Measurements from ENCODE around the gene OR6K3.
"Not testable (repeated sequence)": the region's sequence is repeated elsewhere in the genome, so short reads cannot be mapped to it uniquely, and the experiment has no call there.

Gene OR6K3, protein sequence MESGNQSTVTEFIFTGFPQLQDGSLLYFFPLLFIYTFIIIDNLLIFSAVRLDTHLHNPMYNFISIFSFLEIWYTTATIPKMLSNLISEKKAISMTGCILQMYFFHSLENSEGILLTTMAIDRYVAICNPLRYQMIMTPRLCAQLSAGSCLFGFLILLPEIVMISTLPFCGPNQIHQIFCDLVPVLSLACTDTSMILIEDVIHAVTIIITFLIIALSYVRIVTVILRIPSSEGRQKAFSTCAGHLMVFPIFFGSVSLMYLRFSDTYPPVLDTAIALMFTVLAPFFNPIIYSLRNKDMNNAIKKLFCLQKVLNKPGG

DNA sequence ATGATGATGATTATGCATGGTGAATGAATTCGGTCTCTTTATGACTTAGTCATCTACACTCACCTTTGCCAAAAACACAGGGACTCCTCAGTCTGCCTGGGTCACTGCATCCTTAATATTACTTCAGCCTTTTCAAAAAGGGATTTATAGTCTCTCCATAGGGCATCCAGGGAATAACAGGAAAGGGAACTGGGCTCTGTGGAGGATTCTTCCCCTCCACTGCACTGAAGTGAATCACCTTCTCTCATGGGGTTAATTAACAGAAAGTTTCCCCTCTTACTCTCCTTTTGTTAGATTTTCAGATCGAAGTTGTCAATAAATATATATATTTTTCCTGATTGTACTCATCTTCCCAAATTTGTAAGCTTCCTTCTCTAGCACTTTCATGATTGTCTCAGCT lies at the start of gene OR6K3:
OR6K3 (minus strand) TSS at position 101 of the 400 bp plus-strand sequence. CDS start 2,605 bp downstream, outside the sequence.
- no peak for DNase-seq

DNA sequence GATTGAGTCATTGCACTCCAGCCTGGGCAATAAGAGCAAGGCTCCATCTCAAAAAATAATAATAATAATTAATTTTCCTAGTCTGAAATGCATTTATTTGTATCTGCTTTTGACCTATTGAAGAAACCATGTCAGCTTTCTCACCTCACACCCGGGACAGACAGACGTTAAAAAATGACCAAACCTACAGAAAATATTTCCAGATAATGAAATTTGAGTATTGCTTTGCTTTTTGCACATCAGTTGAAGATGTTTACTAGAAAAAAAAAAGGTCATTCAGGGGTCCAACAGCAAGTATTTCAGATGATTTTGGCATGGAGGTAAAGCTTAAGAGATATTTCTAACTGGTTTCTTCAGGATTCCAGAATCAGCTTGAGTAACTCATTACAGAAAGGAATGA lies 33.9 kb upstream of the OR6K3 start, which contains the start of gene OR6K6:
OR6K6 (plus strand) TSS at position 301 of the 400 bp plus-strand sequence. CDS start 168 bp downstream, outside the sequence.
- DNase-seq: no peak

DNA sequence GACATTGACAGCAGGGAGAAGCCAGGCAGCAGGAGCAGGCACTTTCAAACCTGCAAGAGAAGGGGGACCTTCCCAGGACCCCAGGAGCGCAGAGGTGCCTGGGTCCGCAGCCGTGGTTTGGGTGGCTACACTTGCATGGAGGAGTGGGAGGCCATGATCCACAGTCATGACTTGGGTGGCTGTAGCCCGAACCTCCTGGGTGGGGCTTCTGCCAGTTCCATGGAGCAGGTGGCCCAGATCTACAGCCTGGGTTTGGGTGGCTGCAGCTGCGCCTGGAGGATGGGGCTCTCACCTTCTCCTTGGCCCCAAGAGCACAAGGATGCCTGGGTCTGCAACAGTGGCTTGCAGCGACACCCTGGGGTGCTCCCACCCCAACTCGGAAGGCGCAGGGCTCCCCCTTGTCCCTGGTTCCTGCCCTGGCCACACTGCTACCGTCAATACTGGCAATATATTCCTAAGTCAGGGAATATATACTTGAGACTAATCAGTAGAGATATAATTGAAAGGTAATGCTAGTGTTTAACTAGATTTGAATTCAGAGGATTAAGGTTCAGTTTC lies 31.7 kb upstream of the OR6K3 start:
- DNase-seq: no peak

DNA sequence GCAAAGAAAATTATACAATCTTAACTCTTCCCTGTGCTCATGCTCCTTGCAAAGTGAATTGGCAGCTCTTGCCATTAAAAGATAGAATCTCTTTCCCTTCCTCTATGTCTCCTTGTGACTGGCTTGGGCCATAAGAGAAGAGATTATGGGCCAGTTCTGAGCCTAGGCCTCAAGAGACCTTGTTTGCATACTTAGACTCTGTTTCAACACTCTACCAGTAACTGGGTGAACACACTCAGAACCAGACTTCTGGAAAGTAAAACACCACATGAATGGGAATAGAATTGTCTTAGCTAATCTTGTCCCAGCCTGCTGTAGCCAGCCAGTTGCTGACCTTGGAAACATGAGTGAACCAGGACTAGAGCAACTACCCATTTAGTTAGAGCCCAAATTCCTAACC lies 15.3 kb upstream of the OR6K3 start:
- DNase-seq: no peak

DNA sequence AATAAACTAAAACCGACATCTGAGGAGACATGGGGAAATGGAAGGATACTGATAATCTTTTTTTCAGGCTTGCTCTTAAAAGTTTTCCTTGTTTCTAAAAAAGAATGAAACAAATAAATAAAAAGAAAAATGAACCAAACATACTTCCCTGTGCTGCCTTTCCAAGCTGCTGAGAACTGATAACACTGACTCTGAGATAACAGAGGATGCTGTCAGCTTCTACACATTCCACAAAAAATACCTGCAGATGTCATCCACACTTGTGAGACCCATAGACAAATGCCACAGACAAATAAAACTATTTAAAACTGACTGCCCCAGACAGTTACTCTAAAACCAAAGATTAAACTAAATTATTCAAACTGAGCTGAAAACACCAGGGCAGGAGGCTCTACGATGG lies 12.0 kb upstream of the OR6K3 start:
- DNase-seq: no peak

DNA sequence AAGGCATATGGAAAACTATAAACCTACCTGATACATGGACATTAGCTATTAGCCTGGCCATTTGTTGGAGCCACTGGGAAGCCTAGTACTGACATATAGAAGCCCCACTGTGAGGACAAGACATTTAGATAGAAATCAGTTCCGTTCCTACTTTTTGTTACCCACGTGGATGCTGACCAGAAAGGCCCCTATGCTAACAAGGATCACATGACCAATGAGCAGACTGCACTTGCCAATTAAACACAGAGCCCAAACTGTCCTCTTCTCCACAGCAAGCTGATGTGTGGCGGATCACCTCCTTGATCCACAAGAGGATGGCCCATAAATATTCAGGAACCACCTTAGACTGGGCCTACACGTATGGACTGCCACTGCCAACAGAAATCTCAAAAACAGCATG lies 11.2 kb upstream of the OR6K3 start:
- no peak for DNase-seq

DNA sequence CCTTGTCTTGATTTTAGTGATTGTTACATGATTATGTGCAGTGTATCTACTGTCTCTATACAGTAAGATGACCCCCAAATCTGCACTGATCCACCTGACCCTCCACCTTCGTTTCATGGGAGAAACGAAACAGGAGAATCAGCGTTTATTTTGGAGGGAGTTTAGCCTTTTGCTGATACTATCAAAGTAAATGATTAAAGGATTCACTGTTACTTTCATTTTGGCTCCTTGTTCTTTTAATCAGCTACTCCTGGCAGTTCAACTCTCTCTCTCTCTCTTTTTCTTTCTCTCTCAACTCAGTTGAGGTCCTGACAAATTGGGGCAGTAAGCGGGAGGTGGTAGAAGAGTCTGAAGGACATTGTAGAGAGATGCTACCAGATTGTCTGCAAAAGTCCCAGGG lies 9.9 kb upstream of the OR6K3 start:
- no peak for DNase-seq

DNA sequence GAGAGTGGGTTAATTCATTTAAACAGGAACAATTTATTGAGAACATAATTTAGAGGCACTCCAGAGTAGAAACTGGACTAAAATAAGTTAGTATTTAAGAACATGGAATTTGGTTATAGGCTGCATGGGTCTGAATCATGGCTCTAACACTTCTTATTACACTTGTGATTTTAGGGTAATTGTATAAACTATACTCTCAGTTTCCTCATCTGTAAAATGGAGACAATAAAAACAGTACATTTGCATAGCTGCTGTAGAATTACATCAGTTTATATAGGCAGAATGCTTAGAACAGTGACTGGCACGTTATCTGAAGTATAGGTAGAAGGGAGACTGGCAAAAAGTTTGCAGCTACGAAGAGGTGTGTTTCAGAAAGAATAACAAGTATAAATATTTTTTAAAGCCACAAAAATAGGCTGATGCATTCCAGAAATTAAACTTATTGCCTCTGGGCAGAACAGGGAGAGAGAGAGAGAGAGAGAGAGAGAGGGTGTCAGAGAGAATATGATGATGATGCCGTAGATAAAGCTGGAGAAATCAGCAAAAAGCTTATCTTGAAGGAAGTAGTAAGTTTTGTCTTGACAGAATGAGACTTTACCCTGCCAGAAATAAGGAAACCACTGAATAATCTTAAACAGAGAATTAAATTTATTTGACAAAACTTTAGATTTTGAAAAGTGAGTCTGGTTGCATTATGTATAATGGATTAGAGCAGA lies 8.1 kb upstream of the OR6K3 start:
- no peak for DNase-seq

DNA sequence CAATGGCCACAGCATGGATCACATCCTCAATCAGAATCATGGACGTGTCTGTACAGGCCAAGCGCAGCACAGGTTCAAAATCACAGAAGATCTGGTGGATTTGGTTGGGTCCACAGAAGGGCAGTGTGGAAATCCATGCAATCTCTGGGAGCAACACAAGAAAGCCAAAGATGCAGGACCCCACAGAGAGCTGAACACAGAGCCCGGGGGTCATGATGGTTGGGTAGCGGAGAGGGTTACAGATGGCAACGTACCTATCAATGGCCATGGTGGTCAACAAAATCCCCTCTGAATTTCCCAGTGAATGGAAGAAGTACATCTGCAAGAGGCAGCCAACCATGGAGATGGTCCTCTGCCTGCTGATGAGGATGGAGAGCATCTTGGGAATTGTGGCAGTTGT lies 3.9 kb upstream of the OR6K3 start:
- no peak for DNase-seq

DNA sequence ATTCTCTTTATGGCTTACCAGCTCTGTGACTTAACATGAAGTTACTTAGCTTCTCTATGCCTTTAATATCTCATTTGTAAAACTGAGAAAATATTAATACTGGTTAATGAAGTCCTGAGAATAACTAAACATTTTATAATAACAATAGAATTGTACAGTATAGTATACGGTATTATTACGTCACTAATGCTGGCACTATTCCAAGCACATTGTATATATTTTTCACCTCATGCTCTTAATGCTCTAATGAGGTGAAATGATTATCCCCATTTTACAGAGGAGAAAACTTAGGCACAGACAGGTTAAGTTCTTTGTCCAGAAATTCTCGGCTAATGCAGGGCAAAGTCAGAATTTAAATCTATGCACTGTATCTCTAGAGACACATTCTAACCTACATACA lies 856 bp downstream of the OR6K3 start:
- DNase-seq: no peak

DNA sequence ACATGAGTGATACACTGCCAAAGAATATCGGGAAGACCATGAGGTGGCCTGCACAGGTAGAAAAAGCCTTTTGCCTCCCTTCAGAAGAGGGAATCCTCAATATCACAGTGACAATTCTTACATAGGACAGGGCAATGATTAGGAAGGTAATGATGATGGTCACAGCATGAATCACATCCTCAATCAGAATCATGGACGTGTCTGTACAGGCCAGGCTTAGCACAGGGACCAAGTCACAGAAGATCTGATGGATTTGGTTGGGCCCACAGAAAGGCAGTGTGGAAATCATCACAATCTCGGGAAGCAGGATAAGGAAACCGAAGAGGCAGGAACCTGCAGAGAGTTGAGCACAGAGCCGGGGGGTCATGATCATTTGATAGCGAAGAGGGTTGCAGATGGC lies 3.2 kb downstream of the OR6K3 start:
- DNase-seq: no peak

DNA sequence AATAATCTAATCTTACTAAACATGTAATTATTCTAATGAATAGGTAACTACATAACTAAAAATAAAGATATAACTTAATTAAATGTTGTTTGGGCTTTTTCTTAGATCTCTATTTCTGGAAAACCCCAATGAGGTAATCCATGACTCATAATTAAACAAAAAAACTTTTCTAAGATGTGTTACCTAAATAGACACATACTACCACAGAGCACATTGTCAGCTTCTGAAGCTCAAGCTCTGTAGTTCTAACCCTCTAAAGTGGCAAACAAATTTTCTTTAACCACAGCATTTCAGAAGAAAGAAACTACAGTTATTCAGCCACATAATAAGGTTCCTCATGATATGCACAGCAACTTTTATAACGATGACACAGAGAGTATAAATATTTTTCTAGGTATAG lies 4.2 kb downstream of the OR6K3 start:
- DNase-seq: no peak

DNA sequence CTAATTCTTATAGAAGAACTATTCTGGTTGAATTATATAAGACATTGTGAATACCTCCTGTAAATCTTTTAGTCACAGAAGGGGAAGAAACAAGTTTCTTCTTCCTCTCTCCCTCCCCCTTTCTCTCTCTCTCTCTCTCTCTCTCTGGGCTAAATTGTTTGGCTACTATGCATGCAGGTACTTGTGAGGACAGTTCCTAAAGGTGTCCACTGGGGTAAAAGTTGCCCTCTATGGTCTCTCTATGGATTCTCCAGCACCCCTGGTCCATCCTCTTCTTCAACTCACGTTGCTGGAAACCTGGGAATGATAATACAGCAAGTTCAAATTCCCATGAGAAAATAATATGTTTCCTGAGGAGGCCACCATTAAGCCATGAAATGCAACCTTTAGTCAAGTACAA lies 5.8 kb downstream of the OR6K3 start:
- DNase-seq: no peak

DNA sequence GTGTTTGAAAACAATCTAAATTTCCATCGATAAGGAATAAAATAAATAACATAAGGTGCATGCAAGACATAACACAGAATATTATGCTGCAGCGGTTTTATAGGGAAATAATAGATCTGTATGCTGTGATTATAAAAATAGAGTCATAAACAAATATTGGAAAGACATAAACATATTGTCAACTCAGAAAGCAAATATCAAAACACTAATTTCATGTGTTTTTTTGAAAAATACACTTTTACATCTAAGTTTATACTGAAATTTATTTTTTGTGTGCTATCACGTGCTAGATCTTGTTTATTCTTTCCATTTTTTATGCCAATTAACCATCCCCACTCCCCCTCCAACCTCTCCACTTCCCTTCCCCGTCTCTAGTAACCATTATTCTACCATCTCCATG lies 9.4 kb downstream of the OR6K3 start:
- DNase-seq: no peak

DNA sequence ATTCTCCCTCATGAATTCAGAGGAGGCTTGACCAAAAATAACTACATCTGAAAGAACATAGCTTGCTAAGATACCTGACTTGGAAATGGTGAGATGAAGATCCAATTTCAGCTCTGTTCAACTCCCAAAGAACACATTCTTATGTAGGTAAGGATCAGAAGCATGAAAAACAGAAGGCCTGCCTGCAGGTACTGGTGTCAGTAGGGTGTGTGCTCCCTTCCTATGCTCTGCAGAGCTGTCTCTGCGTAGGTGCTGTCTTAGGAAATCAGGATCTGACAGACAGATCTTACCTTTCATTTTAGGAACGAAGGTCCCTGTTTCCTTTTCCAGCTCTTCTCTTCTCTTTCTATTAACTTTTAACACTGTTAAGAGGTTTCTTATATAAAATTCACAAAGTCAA lies 14.4 kb downstream of the OR6K3 start:
- no peak for DNase-seq

DNA sequence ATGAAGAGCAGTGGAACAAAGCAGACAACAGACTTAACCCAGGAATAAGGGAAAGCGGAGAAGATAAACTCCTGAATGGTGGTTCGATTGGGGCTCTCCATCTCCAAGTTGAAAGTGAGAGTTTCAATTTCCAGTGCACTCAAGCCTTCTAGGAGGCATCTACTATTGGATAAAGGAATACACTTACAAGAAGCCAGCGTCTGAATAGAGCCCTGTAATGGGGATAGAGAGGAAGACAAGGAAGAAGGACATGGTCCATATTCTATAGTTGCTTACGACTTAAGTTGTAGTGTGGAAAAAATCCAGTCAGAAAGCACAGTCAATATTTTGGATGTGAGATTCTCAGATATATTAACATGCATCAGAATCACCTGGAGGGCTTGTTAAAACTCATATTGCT lies 20.0 kb downstream of the OR6K3 start, which contains the start of gene OR6K2:
OR6K2 (minus strand) TSS at position 101 of the 400 bp plus-strand sequence; CDS start at position 101, 0 bp downstream.
- no peak for DNase-seq

DNA sequence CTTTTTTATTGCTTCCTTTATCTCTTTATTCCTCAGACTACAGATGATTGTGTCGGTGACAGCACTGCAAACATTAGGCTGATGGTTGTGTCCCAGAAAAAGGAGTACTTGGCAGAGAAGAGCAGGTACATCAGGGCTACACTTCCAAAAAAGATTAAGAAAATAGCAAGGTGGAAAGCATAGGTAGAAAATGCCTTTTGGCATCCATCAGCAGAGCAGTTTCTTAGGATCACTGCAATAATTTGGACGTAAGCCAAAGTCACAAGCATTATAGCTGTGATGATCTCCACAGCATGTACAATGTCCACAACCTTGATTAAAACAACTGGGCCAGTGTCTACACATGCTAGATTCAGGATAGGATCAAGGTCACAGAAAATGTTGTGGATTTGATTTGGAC lies 25.9 kb downstream of the OR6K3 start:
- no peak for DNase-seq

DNA sequence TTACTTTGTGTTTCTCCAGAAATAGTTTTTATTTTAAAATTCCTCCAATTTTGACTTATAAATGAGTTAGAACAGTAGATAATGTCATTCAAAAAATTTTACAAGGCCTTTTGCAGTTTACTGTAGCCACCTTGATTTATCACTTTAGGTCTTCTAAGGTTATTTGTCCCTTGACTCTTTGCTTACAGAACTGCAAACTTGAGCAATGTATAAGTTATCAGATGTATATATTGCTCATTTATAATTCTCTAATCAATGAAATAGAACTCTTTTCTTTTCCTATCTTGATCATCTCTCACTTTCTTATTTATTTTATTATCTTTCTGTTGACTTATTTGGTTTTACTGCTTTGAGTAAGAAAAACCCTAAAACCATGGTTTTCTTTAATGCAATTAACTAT lies 28.2 kb downstream of the OR6K3 start:
- DNase-seq: no peak

DNA sequence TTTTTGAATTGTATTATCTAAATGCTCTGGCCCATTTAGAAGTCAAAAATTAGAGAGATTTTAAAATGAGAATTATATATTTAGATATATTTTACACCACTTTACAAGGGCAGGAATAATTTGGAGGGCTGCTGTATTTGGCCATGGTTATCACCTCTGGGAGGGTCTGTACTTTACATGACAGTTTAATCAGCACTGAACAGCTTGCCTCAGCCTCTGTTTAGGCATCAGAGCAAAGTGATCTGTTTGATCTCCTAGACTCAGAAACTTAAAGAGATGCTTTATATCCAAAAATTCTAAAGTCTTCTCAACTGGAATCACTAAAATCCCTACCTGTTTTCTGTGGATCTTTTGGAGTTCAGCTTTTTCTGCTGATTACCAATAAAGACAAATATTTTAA lies 28.6 kb downstream of the OR6K3 start:
- DNase-seq: no peak

DNA sequence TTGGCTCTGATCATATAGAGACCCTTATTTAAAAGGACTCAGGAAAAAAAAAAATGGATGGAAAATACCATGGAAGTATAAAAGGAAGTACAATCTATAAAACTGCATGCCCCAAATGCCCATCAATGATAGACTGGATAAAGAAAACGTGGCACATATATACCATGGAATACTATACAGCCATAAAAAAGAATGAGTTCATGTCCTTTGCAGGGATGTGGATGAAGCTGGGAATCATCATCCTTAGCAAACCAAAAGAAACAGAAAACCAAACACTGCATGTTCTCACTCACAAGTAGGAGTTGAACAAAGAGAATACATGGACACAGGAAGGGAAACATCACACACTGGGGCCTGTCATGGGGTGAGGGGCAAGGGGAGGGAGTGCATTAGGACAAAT lies 29.4 kb downstream of the OR6K3 start:
- DNase-seq: not testable (repeated sequence)

DNA sequence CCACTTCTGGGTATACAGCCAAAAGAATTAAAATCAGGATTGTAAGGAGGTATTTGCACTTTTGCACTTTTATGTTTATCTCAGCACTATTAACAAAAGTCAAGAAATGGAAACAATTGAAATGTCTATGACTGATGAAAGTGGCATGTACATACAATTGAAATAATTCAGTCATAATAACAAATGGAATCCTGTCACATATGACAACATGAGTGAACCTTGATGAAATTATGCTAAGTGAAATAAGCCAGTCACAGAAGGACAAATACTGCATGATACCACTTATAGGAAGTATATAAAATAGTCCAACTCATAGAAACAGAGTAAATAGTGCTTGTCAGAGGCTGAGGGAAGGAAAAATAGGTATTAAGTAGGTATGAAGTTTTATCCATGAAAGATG lies 30.6 kb downstream of the OR6K3 start:
- no peak for DNase-seq

DNA sequence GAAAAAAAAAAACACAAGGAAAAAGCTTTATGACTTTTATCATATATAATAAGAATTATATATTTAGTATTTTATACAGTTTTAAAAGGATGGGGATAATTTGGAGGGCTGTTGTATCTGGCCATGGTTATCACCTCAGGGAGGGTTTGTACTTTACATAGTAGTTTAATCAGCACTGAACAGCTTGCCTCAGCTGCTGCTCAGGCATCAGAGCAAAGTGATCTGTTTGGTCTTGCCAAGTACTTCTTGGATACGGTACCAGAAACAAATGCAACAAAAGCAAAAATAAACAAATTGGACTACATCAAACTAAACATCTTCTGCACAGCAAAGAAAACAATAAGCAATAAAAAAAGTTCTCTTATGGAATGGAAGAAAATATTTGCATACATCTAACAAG lies 31.4 kb downstream of the OR6K3 start:
- DNase-seq: no peak

DNA sequence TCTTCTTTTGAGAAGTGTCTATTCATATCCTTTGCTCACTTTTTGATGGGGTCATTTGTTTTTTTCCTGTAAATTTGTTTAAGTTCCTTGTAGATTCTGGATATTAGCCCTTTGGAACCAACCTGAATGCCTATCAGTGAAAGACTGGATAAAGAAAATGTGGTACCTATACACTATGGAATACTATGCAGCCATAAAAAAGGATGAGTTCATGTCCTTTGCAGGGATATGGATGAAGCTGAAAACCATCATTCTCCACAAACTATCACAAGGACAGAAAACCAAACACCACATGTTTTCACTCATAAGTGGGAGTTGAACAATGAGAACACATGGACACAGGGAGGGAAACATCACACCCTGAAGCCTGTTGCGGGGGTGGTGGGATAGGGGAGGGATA lies 32.2 kb downstream of the OR6K3 start:
- not testable (repeated sequence) for DNase-seq

DNA sequence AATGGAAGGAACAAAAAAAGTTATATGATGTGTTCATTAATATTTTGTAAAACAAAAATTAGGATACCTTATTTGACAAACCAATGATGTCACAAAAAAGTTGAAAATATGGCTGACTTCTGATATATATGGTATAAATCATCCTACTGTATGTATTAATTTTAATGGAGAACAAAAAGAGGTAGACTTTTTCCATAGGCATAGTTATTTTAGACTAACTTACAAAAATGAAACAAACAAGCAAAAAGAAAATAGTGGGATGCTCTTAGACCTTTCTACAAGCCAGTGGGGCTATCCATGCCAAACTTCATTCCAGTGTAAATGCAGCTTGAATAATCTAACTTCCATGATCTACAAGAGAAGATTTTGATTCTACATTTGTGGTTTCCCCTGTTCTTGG lies 33.5 kb downstream of the OR6K3 start:
- DNase-seq: no peak

Measured in CD4-positive, alpha-beta T cell treated with Interleukin-4 for 4 hours (primary cell).